Tibial nerve (tissue), 4 donors: Measurements from ENCODE around the gene ABCB11. TPM values are rescaled to one million over a fixed set of nuclear protein-coding genes. Genes with fewer than 3 reads are reported as not detected.

Experiments
- DNase-seq, 2 donors: peaks; one replicate each; pipeline ENCODE4 v3.0.0-alpha.2; 2019; ENCODE audit warnings: low spot score in 2 of 2
- H3K27ac ChIP-seq, 4 donors: fragments of 200-600 bp; sonication (generic) in 3 of 4; one replicate each; pipeline ENCODE4 v1.5.1; 2017 to 2019; ENCODE audit warnings: mild to moderate bottlenecking in 1 of 4
- H3K27me3 ChIP-seq, 2 donors: fragments of 200-600 bp; sonication (generic) in 1 of 2; one replicate each; pipeline versions ENCODE4 v1.5.1 to v1.6.0; 2017 to 2019
- H3K36me3 ChIP-seq, 3 donors: fragments of 200-600 bp; sonication (generic); one replicate each; pipeline ENCODE4 v1.5.1; 2018 to 2019
- H3K4me1 ChIP-seq, 4 donors: fragments of 200-600 bp; sonication (generic) in 3 of 4; one replicate each; pipeline ENCODE4 v1.5.1; 2017 to 2019
- H3K4me3 ChIP-seq, 4 donors: fragments of 200-600 bp; sonication (generic) in 3 of 4; one replicate each; pipeline ENCODE4 v1.5.1; 2017 to 2019; ENCODE audit warnings: mild to moderate bottlenecking in 1 of 4, moderate library complexity in 1 of 4
- H3K9me3 ChIP-seq, 4 donors: fragments of 200-600 bp; sonication (generic) in 3 of 4; one replicate each; pipeline ENCODE4 v1.5.1; 2017 to 2019
- CTCF ChIP-seq, 5 experiments: fragments of 200-600 bp in 3 of 5; fragments of 450-650 bp in 2 of 5; sonication (generic) in 3 of 5; IDR thresholded peaks; one replicate each; pipeline ENCODE4 v1.5.1; 2016 to 2019; ENCODE audit warnings: antibody characterized with exemption in 5 of 5, mild to moderate bottlenecking in 3 of 5, moderate library complexity in 2 of 5
- EP300 ChIP-seq, 2 donors: sonication (generic); formaldehyde crosslinking; IDR thresholded peaks; one replicate each; pipeline ENCODE4 v1.6.1; 2017; ENCODE audit warnings: antibody characterized with exemption in 2 of 2, mild to moderate bottlenecking in 1 of 2
- POLR2A ChIP-seq, 2 donors: fragments of 450-650 bp; IDR thresholded peaks; one replicate each; pipeline ENCODE4 v1.6.1; 2017; ENCODE audit warnings: antibody characterized with exemption in 2 of 2, mild to moderate bottlenecking in 2 of 2, moderate library complexity in 2 of 2
- WGBS, 2 donors: methylation state at CpG; one replicate each; pipeline ENCODE4 v1.1.5; 2018; 5-methylcytosine and 5-hydroxymethylcytosine counted together
- total RNA-seq, 4 donors: library from RNA; depleted of rRNA; stranded (reverse); fragments of >200 nt; gene quantifications; one replicate each; pipeline ENCODE4 v1.1.0, GENCODE V29; 2016

Gene ABCB11
- total RNA-seq, 4 donors from 2014 or later, result 0.30 to 0.63 (median 0.39) TPM; not detected in 1

GRCh38 chr2:169039702-169040101 lies 8.6 kb upstream of the ABCB11 start:
- Histone ChIP-seq H3K27ac (no peak overlapping the region), H3K9me3 (peaks cover 0 to 23% (median 0%) of the 10 kb centered on the region in 4 donors), H3K27me3 (no peaks in the 10 kb centered on the region), H3K4me1 (no peaks in the 10 kb centered on the region), H3K4me3 (no peak overlapping the region), H3K36me3 (no peaks in the 10 kb centered on the region)
- 74 to 78% methylated on average over 4 of the region's 4 CpGs for WGBS, 2 donors
- DNase-seq, result no peak
- TF ChIP-seq CTCF (IDR thresholded peaks at IDR 0.05) (no peak), POLR2A (IDR thresholded peaks at IDR 0.05) (no peak), EP300 (IDR thresholded peaks at IDR 0.05) (no peak)

- H3K4me1 ChIP-seq, result no peaks in the 10 kb centered on the region
- no peak for DNase-seq
- no peak overlapping the region for H3K27ac ChIP-seq
- peaks cover 0 to 16% (median 0%) of the 10 kb centered on the region in 4 donors for H3K9me3 ChIP-seq
- no peaks in the 10 kb centered on the region for H3K36me3 ChIP-seq
- H3K27me3 ChIP-seq, result no peaks in the 10 kb centered on the region
- WGBS, 2 donors, result 73 to 87% methylated on average over 2 of the region's 2 CpGs
- TF ChIP-seq EP300 (IDR thresholded peaks at IDR 0.05) (peak in 1 of 2 donors; percentile 9), CTCF (IDR thresholded peaks at IDR 0.05) (no peak)
- H3K4me3 ChIP-seq, result no peak overlapping the region
These were observed 7.2 kb upstream of the ABCB11 start for GRCh38 chr2:169038338-169038757.

- Histone ChIP-seq H3K4me1 (no peaks in the 10 kb centered on the region), H3K36me3 (no peaks in the 10 kb centered on the region), H3K27me3 (no peaks in the 10 kb centered on the region), H3K27ac (no peak overlapping the region), H3K9me3 (peaks cover 0 to 5% (median 0%) of the 10 kb centered on the region in 4 donors), H3K4me3 (no peak overlapping the region)
- 72 to 78% methylated on average over 4 of the region's 4 CpGs for WGBS, 2 donors
- TF ChIP-seq CTCF (IDR thresholded peaks at IDR 0.05), result no peak
- TF ChIP-seq POLR2A (IDR thresholded peaks at IDR 0.05), result no peak
- no peak for TF ChIP-seq EP300 (IDR thresholded peaks at IDR 0.05)
- DNase-seq, result no peak
These were observed 5.8 kb upstream of the ABCB11 start for GRCh38 chr2:169036736-169037440.

- WGBS, 2 donors, result 70 to 90% methylated on average over 1 of the region's 1 CpG
- no peaks in the 10 kb centered on the region for H3K4me1 ChIP-seq
These were observed 4.8 kb upstream of the ABCB11 start for GRCh38 chr2:169035887-169036286.

More at GRCh38 chr2:169035887-169036286, 4.8 kb upstream of the ABCB11 start:
- Histone ChIP-seq H3K27ac (no peak overlapping the region), H3K36me3 (no peaks in the 10 kb centered on the region), H3K4me3 (no peak overlapping the region), H3K9me3 (peaks cover 0 to 5% (median 0%) of the 10 kb centered on the region in 4 donors), H3K27me3 (no peaks in the 10 kb centered on the region)
- DNase-seq, result no peak
- TF ChIP-seq EP300 (IDR thresholded peaks at IDR 0.05), result no peak
- no peak for TF ChIP-seq CTCF (IDR thresholded peaks at IDR 0.05)
- no peak for TF ChIP-seq POLR2A (IDR thresholded peaks at IDR 0.05)
